CD4-positive, alpha-beta T cell (primary cell): ENCODE results near the gene SCN1A. TPM values are rescaled to one million over a fixed set of nuclear protein-coding genes. Genes with fewer than 3 reads are reported as not detected.

Experiments
- ATAC-seq: fragments of 200-7000 bp; cut with Tn5 transposase; one replicate; pipeline ENCODE4 v1.10.0; 2022; ENCODE audit warnings: mild to moderate bottlenecking; ENCODE audit not compliant: poor library complexity
- CTCF ChIA-PET: fragments of 350-600 bp; sonication (Branson Sonifier 250); formaldehyde crosslinking; loops from one replicate; lab custom pipeline; 2021; ENCODE audit warnings: antibody characterized with exemption, inconsistent platforms; lab: Charles Lee
- POLR2A ChIA-PET: fragments of 350-600 bp; sonication (Branson Sonifier 250); formaldehyde crosslinking; loops from one replicate; lab custom pipeline; 2021; ENCODE audit warnings: antibody characterized with exemption, inconsistent platforms; lab: Charles Lee
- DNase-seq, 14 experiments: peaks; one replicate each; pipeline ENCODE4 v3.0.0-alpha.2; 2013 to 2020; ENCODE audit warnings: mixed read lengths in 2 of 14
- H3K27ac ChIP-seq, 2 donors: one replicate each; pipeline versions ENCODE4 v1.5.1 to v1.7.0; 2013; ENCODE audit warnings: low read length in 2 of 2, low read depth in 1 of 2, mild to moderate bottlenecking in 1 of 2
- H3K27me3 ChIP-seq, 2 experiments: 1 replicate in 1 of 2; 2 replicates in 1 of 2; pipeline versions ENCODE4 v1.6.1 to v1.7.0; 2013; ENCODE audit warnings: low read length in 2 of 2, control low read depth in 1 of 2, mild to moderate bottlenecking in 1 of 2, moderate library complexity in 1 of 2; ENCODE audit not compliant: insufficient read depth in 2 of 2, control insufficient read depth in 1 of 2
- H3K36me3 ChIP-seq: one replicate; pipeline ENCODE4 v1.6.1; 2013; ENCODE audit warnings: low read length, control low read depth; ENCODE audit not compliant: insufficient read depth
- H3K4me1 ChIP-seq: one replicate; pipeline ENCODE4 v1.6.1; 2013; ENCODE audit warnings: low read length, control low read depth; ENCODE audit not compliant: insufficient read depth
- H3K4me3 ChIP-seq: one replicate; pipeline ENCODE4 v1.5.1; 2013; ENCODE audit warnings: mild to moderate bottlenecking, low read length, moderate library complexity
- H3K9me3 ChIP-seq, 2 experiments: 1 replicate in 1 of 2; 2 replicates in 1 of 2; pipeline versions ENCODE4 v1.6.1 to v1.7.0; 2013; ENCODE audit warnings: low read length in 2 of 2, mild to moderate bottlenecking in 2 of 2, control low read depth in 1 of 2, moderate library complexity in 1 of 2; ENCODE audit not compliant: control insufficient read depth in 1 of 2, insufficient read depth in 1 of 2
- H3K27ac Mint-ChIP-seq: one replicate; pipeline ENCODE4 v1.8.0; 2020; ENCODE audit warnings: mixed read lengths
- H3K27me3 Mint-ChIP-seq: one replicate; pipeline ENCODE4 v1.8.0; 2021; ENCODE audit warnings: mixed read lengths
- H3K36me3 Mint-ChIP-seq: one replicate; pipeline ENCODE4 v1.8.0; 2021; ENCODE audit warnings: low read depth, mixed read lengths
- H3K4me1 Mint-ChIP-seq: one replicate; pipeline ENCODE4 v1.8.0; 2021; ENCODE audit warnings: low read depth, mixed read lengths
- H3K4me3 Mint-ChIP-seq: one replicate; pipeline ENCODE4 v1.8.0; 2020; ENCODE audit warnings: mild to moderate bottlenecking, mixed read lengths
- H3K9me3 Mint-ChIP-seq: one replicate; pipeline ENCODE4 v1.8.0; 2020; ENCODE audit warnings: mixed read lengths
- CTCF ChIP-seq: fragments of 200-600 bp; IDR thresholded peaks from one replicate; pipeline ENCODE4 v1.8.0; 2022; ENCODE audit warnings: antibody characterized with exemption, mild to moderate bottlenecking
- intact Hi-C, 2 experiments: fragments of 100-400 bp; cut with DNase I in 1 of 2; cut with micrococcal nuclease in 1 of 2; formaldehyde crosslinking; loops; one replicate each; pipeline versions ENCODE4 v1.15.1 to v1.9.0; 2023 to 2025; cut with DNase I, micrococcal nuclease
- total RNA-seq, 174 experiments: library from RNA in 2 of 174; stranded (reverse) in 2 of 174; gene quantifications; one replicate each; pipeline ENCODE4 v1.2.3 and lab custom pipeline; 2021 to 2026

SCN1A gene
- total RNA-seq, 2 experiments from 2014 or later: not detected

- ChIA-PET CTCF (interaction anchor here (0.7 to 1.9 kb wide), 6 partner anchors 9 to 174 kb away, joined by 3 to 5 read pairs (median 4); partner anchors contain the start of gene SCN1A), POLR2A (interaction anchor here (0.7 to 1.9 kb wide), 6 partner anchors 9 to 80 kb away, joined by 3 to 10 read pairs (median 3); no protein-coding TSS in a partner anchor)
- peak within 1 kb of the TSS; percentile 76 for H3K4me3 Mint-ChIP-seq
- intact Hi-C loops: loop anchor here (2.0 to 5.0 kb wide), 3 partner anchors 173 to 662 kb away; partner anchors contain the start of gene SCN1A (in 2 of the 2)
- Histone ChIP-seq H3K36me3 (peaks cover under 1% of the 10 kb centered on the region), H3K4me3 (peak within 1 kb of the TSS; percentile 74), H3K9me3 (no peaks in the 10 kb centered on the region), H3K27ac (peak within 1 kb of the TSS; percentile 61 to 81), H3K27me3 (no peaks in the 10 kb centered on the region), H3K4me1 (peaks cover 25% of the 10 kb centered on the region)
- no peaks in the 10 kb centered on the region for H3K9me3 Mint-ChIP-seq
- H3K27me3 Mint-ChIP-seq: no peaks in the 10 kb centered on the region
- peaks cover 20% of the 10 kb centered on the region for H3K4me1 Mint-ChIP-seq
- peak; percentile 82 for TF ChIP-seq CTCF
- DNase-seq (peak; percentile 86 to 96 (median 93)), ATAC-seq (peak; percentile 94)
- peaks cover 3% of the 10 kb centered on the region for H3K36me3 Mint-ChIP-seq
- no peak within 1 kb of the TSS for H3K27ac Mint-ChIP-seq
Measured at GRCh38 chr2:165953655-165954606, 173.9 kb downstream of the SCN1A start, which contains the start of gene TTC21B. Gene TTC21B, minus strand, starts transcription at chr2:165953776. Its CDS starts 71 bp downstream, at chr2:165953705.

GRCh38 chr2:165953306-165953654, 174.5 kb downstream of the SCN1A start:
- H3K36me3 Mint-ChIP-seq: peaks cover 9% of the 10 kb centered on the region
- H3K4me3 ChIP-seq: peak overlapping the region; percentile 74
- H3K27ac ChIP-seq: peak overlapping the region; percentile 61 to 65
- H3K9me3 ChIP-seq: no peaks in the 10 kb centered on the region
- no peak for DNase-seq
- ChIA-PET CTCF (interaction anchor here (0.7 to 1.9 kb wide), 6 partner anchors 8 to 175 kb away, joined by 3 to 5 read pairs (median 4); partner anchors contain the start of gene SCN1A), POLR2A (interaction anchor here (0.7 to 1.9 kb wide), 5 partner anchors 8 to 79 kb away, joined by 3 to 10 read pairs (median 3); no protein-coding TSS in a partner anchor)
- no peaks in the 10 kb centered on the region for H3K27me3 ChIP-seq
- ATAC-seq: peak; percentile 31
- no peaks in the 10 kb centered on the region for H3K9me3 Mint-ChIP-seq
- H3K36me3 ChIP-seq: peaks cover 7% of the 10 kb centered on the region
- H3K4me1 ChIP-seq: peaks cover 25% of the 10 kb centered on the region
- intact Hi-C loops: loop anchor here (5.0 kb wide), 2 partner anchors 174 to 661 kb away; partner anchors contain the start of gene SCN1A (in 1 of the 2)
- H3K4me1 Mint-ChIP-seq: peaks cover 20% of the 10 kb centered on the region
- no peak overlapping the region for H3K4me3 Mint-ChIP-seq
- H3K27ac Mint-ChIP-seq: no peak overlapping the region
- no peak for TF ChIP-seq CTCF
- no peaks in the 10 kb centered on the region for H3K27me3 Mint-ChIP-seq

GRCh38 chr2:165952741-165953211, 175.0 kb downstream of the SCN1A start:
- no peak overlapping the region for H3K4me3 Mint-ChIP-seq
- no peak overlapping the region for H3K27ac Mint-ChIP-seq

More at GRCh38 chr2:165952741-165953211, 175.0 kb downstream of the SCN1A start:
- peaks cover 14% of the 10 kb centered on the region for H3K36me3 Mint-ChIP-seq
- H3K4me1 Mint-ChIP-seq: peaks cover 24% of the 10 kb centered on the region
- Histone ChIP-seq H3K4me3 (peak overlapping the region; percentile 74), H3K9me3 (no peaks in the 10 kb centered on the region), H3K4me1 (peaks cover 25% of the 10 kb centered on the region), H3K27me3 (no peaks in the 10 kb centered on the region), H3K36me3 (peaks cover 7% of the 10 kb centered on the region), H3K27ac (peak overlapping the region; percentile 61 to 65)
- no peaks in the 10 kb centered on the region for H3K27me3 Mint-ChIP-seq
- intact Hi-C loops: loop anchor here (5.0 kb wide), 2 partner anchors 175 to 660 kb away; partner anchors contain the start of gene SCN1A (in 1 of the 2)
- no peaks in the 10 kb centered on the region for H3K9me3 Mint-ChIP-seq
- POLR2A ChIA-PET: interaction anchor here (0.7 to 1.9 kb wide), 5 partner anchors 8 to 78 kb away, joined by 3 to 10 read pairs (median 3); no protein-coding TSS in a partner anchor
- DNase-seq: peak in 3 of 14 experiments; percentile 13 to 36 (median 30)
- TF ChIP-seq CTCF: no peak
- CTCF ChIA-PET: interaction anchor here (0.9 to 1.9 kb wide), 5 partner anchors 8 to 175 kb away, joined by 3 to 5 read pairs (median 4); partner anchors contain the start of gene SCN1A
- no peak for ATAC-seq
